ENCODE data around the gene MAP3K5. TPM values are rescaled to one million over a fixed set of nuclear protein-coding genes. Genes with fewer than 3 reads are reported as not detected.

The MAP3K5 gene
- total and polyA plus RNA-seq, 2 of the 8 experiments (the other 6 are each of a cell fraction or from before 2014, with no cell fraction given) = 0.63 to 2.6 TPM

GRCh38 chr6:136567688-136568087, 224.6 kb downstream of the MAP3K5 start:
- H4K20me1 ChIP-seq (replicated peaks in 1 of 2; ENCODE audit: control insufficient read depth in 1 of 2, insufficient read depth in 2 of 2, low read length in 2 of 2) = no peaks in the 10 kb centered on the region
- H3K27me3 ChIP-seq (replicated peaks in 1 of 4; ENCODE audit: control insufficient read depth in 3 of 4, extremely low read depth in 1 of 4, insufficient read depth in 3 of 4, low read length in 3 of 4) = no peaks in the 10 kb centered on the region
- H2BK20ac ChIP-seq (ENCODE audit: low read length) = no peak overlapping the region
- H3K9me3 ChIP-seq (ENCODE audit: insufficient read depth in 2 of 2, low read depth in 1 of 2, low read length in 1 of 2) = no peaks in the 10 kb centered on the region
- TF ChIP-seq CTCF (IDR thresholded peaks at IDR 0.05; ENCODE audit: control extremely low read depth in 1 of 3, insufficient read depth in 1 of 3, low read depth in 1 of 3, low read length in 3 of 3) (no peak), FOSL1 (IDR thresholded peaks at IDR 0.05; ENCODE audit: insufficient read depth, low read depth, low read length) (no peak), SIRT6 (IDR thresholded peaks at IDR 0.05; ENCODE audit: low read length) (no peak)
- H3K18ac ChIP-seq (ENCODE audit: extremely low read depth, low read length) = no peak overlapping the region
- H2BK5ac ChIP-seq (ENCODE audit: low read depth, low read length) = no peak overlapping the region
- CTCF ChIA-PET (ENCODE audit: partially characterized antibody) = interaction anchor here (0.8 to 2.4 kb wide), 3 partner anchors 14 to 76 kb away, joined by 3 to 7 read pairs (median 5); partner anchors contain the start of gene MAP7
- H2BK15ac ChIP-seq (ENCODE audit: low read length) = no peak overlapping the region
- no peak overlapping the region for H4K91ac ChIP-seq (replicated peaks; ENCODE audit: insufficient read length, low read length)
- no peaks in the 10 kb centered on the region for H3K79me2 ChIP-seq (ENCODE audit: control insufficient read depth in 1 of 2, insufficient read depth in 2 of 2, low read length in 2 of 2)
- no peak overlapping the region for H3K9ac ChIP-seq (replicated peaks in 1 of 4; ENCODE audit: extremely low read depth in 1 of 4, low read depth in 3 of 4, low read length in 3 of 4)
- no peak overlapping the region for H2AFZ ChIP-seq (ENCODE audit: low read length)
- H2BK120ac ChIP-seq (replicated peaks; ENCODE audit: low read depth, low read length) = no peak overlapping the region
- no peak for FAIRE-seq
- H4K8ac ChIP-seq (ENCODE audit: extremely low read depth, insufficient read depth, low read length) = no peak overlapping the region
- H3K4me3 ChIP-seq (ENCODE audit: extremely low read depth in 1 of 4, insufficient read depth in 2 of 4, low read depth in 3 of 4, low read length in 4 of 4) = no peak overlapping the region
- H3K4ac ChIP-seq (replicated peaks; ENCODE audit: insufficient read length, low read depth, low read length) = no peak overlapping the region
- H3K36me3 ChIP-seq (ENCODE audit: control insufficient read depth in 2 of 4, insufficient read depth in 4 of 4, low read length in 3 of 4) = peaks cover 0 to 3% (median 0%) of the 10 kb centered on the region in 4 experiments; a peak in 1 of 8 replicates
- H4K5ac ChIP-seq (ENCODE audit: insufficient read length, low read depth, low read length) = no peak overlapping the region
- no peaks in the 10 kb centered on the region for H3K79me1 ChIP-seq (ENCODE audit: low read depth, low read length)
- no peaks in the 10 kb centered on the region for H3K23me2 ChIP-seq (ENCODE audit: low read depth, low read length)
- H3K4me2 ChIP-seq (ENCODE audit: insufficient read depth in 1 of 2, low read depth in 2 of 2, low read length in 2 of 2) = no peak overlapping the region
- H3K23ac ChIP-seq (ENCODE audit: insufficient read length) = no peak overlapping the region
- WGBS, 2 experiments (ENCODE audit: extremely low coverage in 1 of 2, insufficient coverage in 1 of 2, insufficient read length in 1 of 2, insufficient replicate concordance in 2 of 2, low coverage in 1 of 2, low lambda C conversion rate in 2 of 2, missing lambda C conversion rate in 1 of 2) = 90% methylated on average over 4 of the region's 4 CpGs; no CpG with 5 or more reads in 1 of the 2 experiments
- H2AK5ac ChIP-seq (ENCODE audit: low read depth, low read length) = no peak overlapping the region
- no peak overlapping the region for H3K14ac ChIP-seq (ENCODE audit: insufficient read length)
- no peak overlapping the region for H3K27ac ChIP-seq (ENCODE audit: low read depth, low read length)
- H3K4me1 ChIP-seq (replicated peaks in 1 of 4; ENCODE audit: control insufficient read depth in 3 of 4, insufficient read depth in 4 of 4, low read length in 3 of 4) = no peaks in the 10 kb centered on the region
- no peak overlapping the region for H2BK12ac ChIP-seq (ENCODE audit: low read depth, low read length)
- H3K56ac ChIP-seq (replicated peaks; ENCODE audit: insufficient read length, low read depth, low read length) = no peak overlapping the region
- no peak for DNase-seq (ENCODE audit: low read depth in 1 of 2, low spot score in 2 of 2)
- POLR2A ChIA-PET (ENCODE audit: partially characterized antibody) = no interaction called here

Measured in H1 (cell line).